Pancreas (tissue), 10 donors: ENCODE results near the gene GAB1. TPM values are rescaled to one million over a fixed set of nuclear protein-coding genes. Genes with fewer than 3 reads are reported as not detected.

Experiments used
- ATAC-seq, 4 donors: fragments of 200-7000 bp; cut with Tn5 transposase; one replicate each; pipeline versions ENCODE4 v1.8.0 to v1.9.1; 2020; ENCODE audit warnings: mild to moderate bottlenecking in 4 of 4, moderate library complexity in 4 of 4
- DNase-seq, 6 donors: peaks; one replicate each; pipeline ENCODE4 v3.0.0-alpha.2; 2020
- FAIRE-seq: peaks from 2 replicates; lab custom pipeline; 2012; peaks lifted over from hg19 to GRCh38; lab: Jason Lieb, UNC
- H3K27ac ChIP-seq, 4 donors: fragments of 200-600 bp; sonication (generic); 1 replicate in 3 of 4; 2 replicates in 1 of 4; pipeline versions ENCODE4 v1.5.0 to v1.8.0; 2020
- H3K27me3 ChIP-seq, 4 donors: fragments of 200-600 bp; one replicate each; pipeline ENCODE4 v1.8.0; 2021
- H3K36me3 ChIP-seq, 3 donors: fragments of 200-600 bp; sonication (generic) in 1 of 3; one replicate each; pipeline versions ENCODE4 v1.5.0 to v1.8.0; 2020 to 2021
- H3K4me1 ChIP-seq, 3 donors: fragments of 200-600 bp; one replicate each; pipeline ENCODE4 v1.8.0; 2021
- H3K4me3 ChIP-seq, 4 donors: fragments of 200-600 bp; sonication (generic) in 2 of 4; one replicate each; pipeline versions ENCODE4 v1.5.0 to v1.8.0; 2020 to 2021
- H3K9me3 ChIP-seq, 4 donors: fragments of 200-600 bp; one replicate each; pipeline ENCODE4 v1.8.0; 2021
- WGBS, 2 donors: extraction: QIAGEN DNeasy Blood & Tissue Kit; methylation state at CpG; one replicate each; pipeline ENCODE4 v1.1.7; 2013; 5-methylcytosine and 5-hydroxymethylcytosine counted together
- intact Hi-C, 3 donors: fragments of 100-400 bp; cut with DNase I; formaldehyde crosslinking; loops; one replicate each; pipeline versions ENCODE4 v1.11.1 to v1.14.2; 2022
- polyA plus RNA-seq, 2 donors: library from polyadenylated mRNA; stranded (reverse); fragments of 200-250 nt; gene quantifications; one replicate each; pipeline ENCODE4 v1.2.3, GENCODE V29; 2013
- total RNA-seq, 6 donors: library from RNA; stranded (reverse); fragmentation: NEBNext Ultra II Directional in 4 of 6; extraction: Animal tissue kit (Norgen Biotek cat#: 25700) in 4 of 6; gene quantifications; one replicate each; pipeline versions ENCODE4 v1.2.1 to v1.2.4, GENCODE V29; 2021 to 2023
- TF ChIP-seq, protein P1 (sequence below), 4 donors: fragments of 200-600 bp; sonication (generic) in 3 of 4; IDR thresholded peaks; one replicate each; pipeline versions ENCODE4 v1.5.0 to v1.8.0; 2021; ENCODE audit warnings: antibody characterized with exemption in 4 of 4
- donor health status: healthy with polysubstance abuse.
- donor health status: DM: no; HTN: no; CAD: no; lungs with moderate emphysema.
- donor health status: DM: no; HTN: no; CAD: no.
- donor health status: control.
- donor health status: control.
- donor health status: Bipolar disorder and iron deficiency.
- donor health status: DM: yes; HTN: yes; CAD: no.
- donor health status: DM: no; HTN: no; CAD: no.
- donor health status: DM: no; HTN: no; CAD: no.
- donor health status: DM: yes; HTN: yes; CAD: no.

GAB1 gene
- total and polyA plus RNA-seq, 8 donors, result 3.0 to 21.2 (median 9.9) TPM

DNA sequence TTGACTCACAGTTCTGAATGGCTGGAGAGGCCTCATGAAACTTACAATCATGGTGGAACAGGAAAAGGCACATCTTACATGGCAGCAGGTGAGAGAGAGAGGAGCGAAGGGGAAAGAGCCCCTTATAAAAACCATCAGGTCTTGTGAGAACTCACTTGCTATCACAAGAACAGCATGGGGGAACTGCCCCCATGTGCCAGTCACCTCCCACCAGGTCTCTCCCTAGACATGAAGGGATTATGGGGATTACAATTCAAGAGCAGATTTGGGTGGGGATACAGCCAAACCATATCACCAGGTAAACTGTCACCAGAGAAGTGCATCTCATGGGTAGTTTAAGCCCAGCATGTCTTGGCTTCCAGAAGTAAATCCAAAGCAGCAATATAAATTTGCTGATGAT lies 169.4 kb downstream of the GAB1 start:
- no peak for DNase-seq
- 93 to 100% methylated on average over 1 of the region's 1 CpG for WGBS, 2 donors
- no peaks in the 10 kb centered on the region for H3K36me3 ChIP-seq
- no peak overlapping the region for H3K4me3 ChIP-seq
- H3K27me3 ChIP-seq, result no peaks in the 10 kb centered on the region
- H3K4me1 ChIP-seq, result no peaks in the 10 kb centered on the region
- no peaks in the 10 kb centered on the region for H3K9me3 ChIP-seq
- no peak for FAIRE-seq
- TF ChIP-seq, protein P1, sequence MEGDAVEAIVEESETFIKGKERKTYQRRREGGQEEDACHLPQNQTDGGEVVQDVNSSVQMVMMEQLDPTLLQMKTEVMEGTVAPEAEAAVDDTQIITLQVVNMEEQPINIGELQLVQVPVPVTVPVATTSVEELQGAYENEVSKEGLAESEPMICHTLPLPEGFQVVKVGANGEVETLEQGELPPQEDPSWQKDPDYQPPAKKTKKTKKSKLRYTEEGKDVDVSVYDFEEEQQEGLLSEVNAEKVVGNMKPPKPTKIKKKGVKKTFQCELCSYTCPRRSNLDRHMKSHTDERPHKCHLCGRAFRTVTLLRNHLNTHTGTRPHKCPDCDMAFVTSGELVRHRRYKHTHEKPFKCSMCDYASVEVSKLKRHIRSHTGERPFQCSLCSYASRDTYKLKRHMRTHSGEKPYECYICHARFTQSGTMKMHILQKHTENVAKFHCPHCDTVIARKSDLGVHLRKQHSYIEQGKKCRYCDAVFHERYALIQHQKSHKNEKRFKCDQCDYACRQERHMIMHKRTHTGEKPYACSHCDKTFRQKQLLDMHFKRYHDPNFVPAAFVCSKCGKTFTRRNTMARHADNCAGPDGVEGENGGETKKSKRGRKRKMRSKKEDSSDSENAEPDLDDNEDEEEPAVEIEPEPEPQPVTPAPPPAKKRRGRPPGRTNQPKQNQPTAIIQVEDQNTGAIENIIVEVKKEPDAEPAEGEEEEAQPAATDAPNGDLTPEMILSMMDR (IDR thresholded peaks at IDR 0.05), result no peak
- no peak overlapping the region for H3K27ac ChIP-seq
- intact Hi-C loops, result no loop called here
- ATAC-seq, result no peak

DNA sequence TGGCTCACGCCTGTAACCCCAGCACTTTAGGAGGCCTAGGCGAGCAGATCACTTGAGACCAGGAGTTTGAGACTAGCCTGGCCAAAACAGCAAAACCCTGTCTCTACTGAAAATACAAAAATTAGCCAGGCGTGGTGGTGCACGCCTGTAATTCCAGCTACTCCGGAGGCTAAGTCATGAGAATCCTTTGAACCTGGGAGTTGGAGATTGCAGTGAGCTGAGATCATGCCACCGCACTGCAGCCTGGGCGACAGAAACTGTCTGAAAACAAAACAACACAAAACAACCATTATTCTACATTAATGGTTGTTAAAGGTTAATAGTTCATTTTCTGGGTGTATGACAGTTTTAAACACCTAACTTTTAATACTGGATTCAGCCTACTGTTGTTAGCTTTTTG lies 175.2 kb downstream of the GAB1 start:
- Histone ChIP-seq H3K4me1 (peaks cover 9 to 17% (median 17%) of the 10 kb centered on the region in 3 donors), H3K27ac (no peak overlapping the region), H3K27me3 (no peaks in the 10 kb centered on the region), H3K36me3 (no peaks in the 10 kb centered on the region), H3K9me3 (no peaks in the 10 kb centered on the region), H3K4me3 (no peak overlapping the region)
- intact Hi-C loops, result no loop called here
- WGBS, 2 donors, result 90 to 94% methylated on average over 7 of the region's 7 CpGs
- DNase-seq (no peak), FAIRE-seq (no peak), ATAC-seq (no peak)
- TF ChIP-seq, protein P1 (IDR thresholded peaks at IDR 0.05), result no peak

DNA sequence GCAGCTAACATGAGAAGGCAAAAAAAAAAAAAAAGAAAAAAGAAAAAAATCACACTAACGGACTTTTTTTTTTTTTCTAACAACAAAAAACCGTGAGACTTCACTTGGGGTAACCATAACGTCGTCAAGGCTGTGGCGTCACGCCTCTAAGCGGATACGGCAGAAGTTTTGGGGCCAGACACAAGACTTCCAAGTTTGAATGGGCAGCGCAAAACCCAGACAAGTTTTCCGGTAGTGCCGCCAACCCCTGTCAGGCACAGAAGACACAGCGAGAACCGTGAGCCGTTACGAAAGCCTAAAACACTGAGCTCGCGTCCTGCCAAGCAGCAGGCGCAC lies 176.3 kb downstream of the GAB1 start:
- H3K4me3 ChIP-seq, result peak overlapping the region; percentile 43 to 90 (median 76)
- no peaks in the 10 kb centered on the region for H3K27me3 ChIP-seq
- ATAC-seq, result peak; percentile 14 to 36 (median 26)
- H3K27ac ChIP-seq, result peak overlapping the region; percentile 89 to 98 (median 98)
- 0% methylated on average over 18 of the region's 18 CpGs for WGBS, 2 donors
- H3K9me3 ChIP-seq, result no peaks in the 10 kb centered on the region
- no peak for FAIRE-seq
- intact Hi-C loops, result no loop called here
- peaks cover 0 to 5% (median 0%) of the 10 kb centered on the region in 3 donors for H3K36me3 ChIP-seq
- TF ChIP-seq, protein P1 (IDR thresholded peaks at IDR 0.05), result no peak
- DNase-seq, result no peak
- peaks cover 11 to 22% (median 17%) of the 10 kb centered on the region in 3 donors for H3K4me1 ChIP-seq

GRCh38 chr4:143513314-143514168 lies 176.9 kb downstream of the GAB1 start, which contains the start of gene SMARCA5:
SMARCA5 (plus strand) TSS chr4:143513702; CDS start chr4:143513925, 223 bp downstream.
- peaks cover 0 to 11% (median 0%) of the 10 kb centered on the region in 3 donors for H3K36me3 ChIP-seq
- no peaks in the 10 kb centered on the region for H3K27me3 ChIP-seq
- 0% methylated on average over 86 of the region's 86 CpGs for WGBS, 2 donors
- ATAC-seq (peak; percentile 92 to 97 (median 94)), DNase-seq (peak; percentile 95 to 99 (median 96)), FAIRE-seq (peak; percentile 95)
- H3K9me3 ChIP-seq, result no peaks in the 10 kb centered on the region
- peak within 1 kb of the TSS; percentile 89 to 98 (median 98) for H3K27ac ChIP-seq
- H3K4me1 ChIP-seq, result peaks cover 11 to 28% (median 17%) of the 10 kb centered on the region in 3 donors
- intact Hi-C loops, result no loop called here
- TF ChIP-seq, protein P1 (IDR thresholded peaks at IDR 0.05), result no peak
- peak within 1 kb of the TSS; percentile 43 to 90 (median 76) for H3K4me3 ChIP-seq

DNA sequence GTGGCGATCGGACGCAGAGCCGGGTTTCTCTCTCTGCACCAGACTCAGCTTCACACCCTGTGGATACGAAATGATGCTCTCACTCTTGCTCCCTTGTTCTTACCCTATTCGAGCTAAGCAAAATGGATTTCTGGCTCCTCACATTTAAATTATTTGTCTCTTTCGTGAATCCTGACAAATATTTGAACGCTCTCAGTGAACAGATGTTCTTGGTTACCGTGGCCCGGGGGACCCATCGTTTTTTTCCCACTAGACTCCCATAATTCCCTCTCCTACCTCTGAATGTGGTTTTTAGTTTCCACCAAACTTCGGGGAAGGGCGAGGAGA lies 177.5 kb downstream of the GAB1 start:
- FAIRE-seq (no peak), ATAC-seq (no peak), DNase-seq (no peak)
- Histone ChIP-seq H3K36me3 (peaks cover 0 to 14% (median 0%) of the 10 kb centered on the region in 3 donors), H3K27me3 (no peaks in the 10 kb centered on the region), H3K27ac (peak overlapping the region; percentile 89 to 98 (median 98)), H3K4me1 (peaks cover 11 to 30% (median 17%) of the 10 kb centered on the region in 3 donors), H3K9me3 (no peaks in the 10 kb centered on the region), H3K4me3 (peak overlapping the region; percentile 43 to 90 (median 76))
- TF ChIP-seq, protein P1 (IDR thresholded peaks at IDR 0.05), result no peak
- intact Hi-C loops, result no loop called here
- WGBS, 2 donors, result 0% methylated on average over 13 of the region's 13 CpGs
